Lower leg skin (tissue), 4 donors: Measurements from ENCODE around the gene GAB1. TPM values are rescaled to one million over a fixed set of nuclear protein-coding genes. Genes with fewer than 3 reads are reported as not detected.

Experiments
- DNase-seq, 2 donors: peaks; one replicate each; pipeline ENCODE4 v3.0.0-alpha.2; 2019; ENCODE audit warnings: low spot score in 2 of 2
- H3K4me3 ChIP-seq: fragments of 200-600 bp; sonication (generic); 2 replicates; pipeline ENCODE4 v1.5.1; 2017; ENCODE audit warnings: mild to moderate bottlenecking, low read depth; ENCODE audit not compliant: poor library complexity, severe bottlenecking
- POLR2A ChIP-seq, 2 donors: fragments of 450-650 bp; IDR thresholded peaks; one replicate each; pipeline ENCODE4 v1.6.1; 2016 to 2017; ENCODE audit warnings: antibody characterized with exemption in 2 of 2, mild to moderate bottlenecking in 1 of 2, moderate library complexity in 1 of 2
- WGBS, 2 donors: methylation state at CpG; one replicate each; pipeline ENCODE4 v1.1.5; 2018; 5-methylcytosine and 5-hydroxymethylcytosine counted together
- intact Hi-C: fragments of 100-400 bp; cut with DNase I; formaldehyde crosslinking; loops from one replicate; pipeline ENCODE4 v1.15.0; 2023; ENCODE audit warnings: low total_unique reads
- total RNA-seq, 4 donors: library from RNA; depleted of rRNA; stranded (reverse); fragments of >200 nt; gene quantifications; one replicate each; pipeline ENCODE4 v1.1.0, GENCODE V29; 2016
- TF ChIP-seq, protein P1 (sequence below), 3 donors: fragments of 450-650 bp; IDR thresholded peaks; one replicate each; pipeline ENCODE4 v1.5.1; 2016; ENCODE audit warnings: antibody characterized with exemption in 3 of 3, mild to moderate bottlenecking in 3 of 3, moderate library complexity in 2 of 3

GAB1 gene
- total RNA-seq, 4 donors from 2014 or later = 25.7 to 42.9 (median 37.3) TPM

GRCh38 chr4:143360838-143361625, 24.4 kb downstream of the GAB1 start:
- TF ChIP-seq, protein P1, sequence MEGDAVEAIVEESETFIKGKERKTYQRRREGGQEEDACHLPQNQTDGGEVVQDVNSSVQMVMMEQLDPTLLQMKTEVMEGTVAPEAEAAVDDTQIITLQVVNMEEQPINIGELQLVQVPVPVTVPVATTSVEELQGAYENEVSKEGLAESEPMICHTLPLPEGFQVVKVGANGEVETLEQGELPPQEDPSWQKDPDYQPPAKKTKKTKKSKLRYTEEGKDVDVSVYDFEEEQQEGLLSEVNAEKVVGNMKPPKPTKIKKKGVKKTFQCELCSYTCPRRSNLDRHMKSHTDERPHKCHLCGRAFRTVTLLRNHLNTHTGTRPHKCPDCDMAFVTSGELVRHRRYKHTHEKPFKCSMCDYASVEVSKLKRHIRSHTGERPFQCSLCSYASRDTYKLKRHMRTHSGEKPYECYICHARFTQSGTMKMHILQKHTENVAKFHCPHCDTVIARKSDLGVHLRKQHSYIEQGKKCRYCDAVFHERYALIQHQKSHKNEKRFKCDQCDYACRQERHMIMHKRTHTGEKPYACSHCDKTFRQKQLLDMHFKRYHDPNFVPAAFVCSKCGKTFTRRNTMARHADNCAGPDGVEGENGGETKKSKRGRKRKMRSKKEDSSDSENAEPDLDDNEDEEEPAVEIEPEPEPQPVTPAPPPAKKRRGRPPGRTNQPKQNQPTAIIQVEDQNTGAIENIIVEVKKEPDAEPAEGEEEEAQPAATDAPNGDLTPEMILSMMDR (IDR thresholded peaks at IDR 0.05) = no peak
- no peak for TF ChIP-seq POLR2A (IDR thresholded peaks at IDR 0.05)

GRCh38 chr4:143362349-143363046, 25.8 kb downstream of the GAB1 start:
- no peak for DNase-seq
- 90 to 92% methylated on average over 5 of the region's 5 CpGs for WGBS, 2 donors
- intact Hi-C loops = no loop called here
- H3K4me3 ChIP-seq = no peak overlapping the region
- TF ChIP-seq, protein P1 (IDR thresholded peaks at IDR 0.05) = no peak
- no peak for TF ChIP-seq POLR2A (IDR thresholded peaks at IDR 0.05)

More at GRCh38 chr4:143360838-143361625, 24.4 kb downstream of the GAB1 start:
- intact Hi-C loops = no loop called here
- no peak overlapping the region for H3K4me3 ChIP-seq
- DNase-seq = no peak
- WGBS, 2 donors = 57 to 63% methylated on average over 1 of the region's 1 CpG

- no peak for DNase-seq
- intact Hi-C loops = no loop called here
- H3K4me3 ChIP-seq = no peak overlapping the region
- TF ChIP-seq POLR2A (IDR thresholded peaks at IDR 0.05) = no peak
- TF ChIP-seq, protein P1 (IDR thresholded peaks at IDR 0.05) = no peak
- WGBS, 2 donors = 91 to 94% methylated on average over 3 of the region's 3 CpGs
Measured at GRCh38 chr4:143363332-143363731, 26.7 kb downstream of the GAB1 start.

DNA sequence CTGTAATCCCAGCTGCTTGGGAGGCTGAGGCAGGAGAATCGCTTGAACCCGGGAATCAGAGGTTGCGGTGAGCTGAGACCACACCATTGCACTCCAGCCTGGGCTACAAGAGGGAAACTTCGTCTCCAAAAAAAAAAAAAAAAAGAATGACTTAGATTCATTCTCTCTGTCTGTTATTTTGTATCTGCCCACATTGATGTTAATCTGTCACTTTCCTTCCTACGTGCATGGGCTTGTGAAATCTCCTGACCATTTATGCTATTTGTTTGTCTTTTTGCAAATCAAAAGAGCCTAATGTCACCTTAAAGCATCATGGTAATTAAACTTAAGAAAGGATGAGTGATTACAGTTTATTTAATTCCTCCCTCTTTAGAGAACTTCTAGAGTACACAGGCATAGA, 27.4 kb downstream of the GAB1 start:
- no peak for TF ChIP-seq POLR2A (IDR thresholded peaks at IDR 0.05)
- TF ChIP-seq, protein P1 (IDR thresholded peaks at IDR 0.05) = no peak
- no peak overlapping the region for H3K4me3 ChIP-seq
- intact Hi-C loops = no loop called here
- WGBS, 2 donors = 83 to 86% methylated on average over 5 of the region's 5 CpGs
- no peak for DNase-seq

- intact Hi-C loops = no loop called here
- H3K4me3 ChIP-seq = no peak overlapping the region
- no peak for TF ChIP-seq POLR2A (IDR thresholded peaks at IDR 0.05)
- TF ChIP-seq, protein P1 (IDR thresholded peaks at IDR 0.05) = no peak
- WGBS, 2 donors = 96 to 99% methylated on average over 5 of the region's 5 CpGs
- DNase-seq = no peak
Measured at GRCh38 chr4:143367863-143368262, 31.2 kb downstream of the GAB1 start.
